Inflammatory macrophage treated with lipopolysaccharide for 1 hour (primary cell): ENCODE data around the gene COP1.
"Not testable (repeated sequence)": the region's sequence is repeated elsewhere in the genome, so short reads cannot be mapped to it uniquely, and the experiment has no call there.

Source experiments
- DNase-seq, 2 donors: peaks; one replicate each; pipeline ENCODE4 v3.0.0-alpha.2; 2020 to 2022

The COP1 gene

DNA sequence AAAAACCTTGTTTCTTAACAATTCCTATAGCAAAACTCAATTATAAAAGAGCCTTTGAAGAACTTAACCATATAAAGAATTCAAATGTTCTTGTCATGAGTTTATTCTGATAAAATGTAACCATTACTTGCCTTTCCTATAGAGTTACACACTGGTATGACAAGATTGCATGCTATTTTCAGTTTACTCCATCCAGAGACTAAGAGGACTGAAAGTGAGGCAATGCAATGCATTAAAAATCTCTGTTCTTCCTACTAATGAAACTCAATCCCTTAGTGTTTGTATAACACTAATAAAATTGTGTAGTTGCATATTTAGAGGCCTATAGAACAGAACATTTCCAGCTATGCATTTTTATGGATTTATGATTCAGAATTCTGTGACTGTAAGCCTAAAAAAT, 88.1 kb downstream of the COP1 start:
- no peak for DNase-seq

DNA sequence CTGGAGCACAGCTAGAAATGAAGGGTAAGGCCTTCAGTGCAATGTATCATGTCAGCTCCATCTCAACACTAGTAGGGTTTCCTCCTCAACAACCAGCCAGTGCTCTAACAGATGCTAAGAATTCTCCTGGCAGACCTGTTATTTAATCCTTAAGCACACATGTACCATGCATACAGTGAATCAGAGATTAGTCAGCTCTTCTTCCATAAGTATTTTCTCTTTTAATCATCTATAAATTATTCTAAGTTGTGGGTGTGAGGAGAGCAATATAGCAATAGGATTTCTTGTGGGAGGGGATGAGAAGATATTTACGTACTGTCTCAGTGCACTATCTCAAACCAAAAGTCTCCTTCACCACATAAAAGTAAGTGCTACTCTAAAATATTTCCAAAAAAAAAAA, 95.3 kb downstream of the COP1 start:
- no peak for DNase-seq

DNA sequence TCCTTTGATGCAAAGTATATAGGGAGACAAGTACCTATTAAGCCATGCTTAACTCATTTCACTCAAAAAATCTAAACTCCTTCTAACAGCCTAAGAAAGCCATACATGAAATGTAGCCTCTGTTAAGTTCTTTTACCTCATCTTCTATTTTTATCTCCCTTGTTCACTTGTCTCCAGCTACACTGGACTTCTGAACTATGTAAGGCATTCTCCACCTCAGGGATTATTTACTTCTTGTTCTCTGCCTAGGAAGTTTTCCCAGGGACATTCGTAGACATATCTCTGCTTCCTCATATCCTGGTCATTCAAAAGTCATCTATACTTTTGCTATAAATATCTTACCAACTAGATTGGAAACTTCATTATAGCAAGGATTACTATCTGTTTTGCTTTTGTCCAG, 96.9 kb downstream of the COP1 start:
- no peak for DNase-seq

DNA sequence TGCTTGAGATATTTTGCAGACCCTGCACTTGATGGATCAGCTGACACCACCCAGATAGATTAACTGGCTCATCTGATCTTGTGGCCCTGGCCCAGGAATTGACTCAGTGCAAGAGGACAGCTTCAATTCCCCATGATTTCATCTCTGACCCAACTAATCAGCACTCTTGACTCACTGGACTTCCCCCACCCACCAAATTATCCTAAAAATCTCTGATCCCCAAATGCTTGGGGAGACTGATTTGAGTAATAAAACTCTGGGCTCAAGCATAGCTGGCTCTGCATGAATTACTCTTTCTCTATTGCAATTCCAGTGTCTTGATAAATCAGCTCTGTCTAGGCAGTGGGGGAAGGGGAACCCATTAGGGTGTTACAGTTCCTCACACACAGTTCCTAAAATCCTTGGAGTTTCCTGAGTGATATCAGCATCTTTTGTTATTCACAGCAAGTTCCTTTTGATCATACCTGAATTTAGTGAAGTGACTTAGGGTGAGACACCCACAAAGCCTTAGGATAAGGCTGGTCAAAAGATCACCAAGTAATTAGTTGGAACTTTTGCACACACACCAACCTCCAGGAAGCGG, 104.2 kb downstream of the COP1 start:
- peak; percentile 82 to 94 for DNase-seq

DNA sequence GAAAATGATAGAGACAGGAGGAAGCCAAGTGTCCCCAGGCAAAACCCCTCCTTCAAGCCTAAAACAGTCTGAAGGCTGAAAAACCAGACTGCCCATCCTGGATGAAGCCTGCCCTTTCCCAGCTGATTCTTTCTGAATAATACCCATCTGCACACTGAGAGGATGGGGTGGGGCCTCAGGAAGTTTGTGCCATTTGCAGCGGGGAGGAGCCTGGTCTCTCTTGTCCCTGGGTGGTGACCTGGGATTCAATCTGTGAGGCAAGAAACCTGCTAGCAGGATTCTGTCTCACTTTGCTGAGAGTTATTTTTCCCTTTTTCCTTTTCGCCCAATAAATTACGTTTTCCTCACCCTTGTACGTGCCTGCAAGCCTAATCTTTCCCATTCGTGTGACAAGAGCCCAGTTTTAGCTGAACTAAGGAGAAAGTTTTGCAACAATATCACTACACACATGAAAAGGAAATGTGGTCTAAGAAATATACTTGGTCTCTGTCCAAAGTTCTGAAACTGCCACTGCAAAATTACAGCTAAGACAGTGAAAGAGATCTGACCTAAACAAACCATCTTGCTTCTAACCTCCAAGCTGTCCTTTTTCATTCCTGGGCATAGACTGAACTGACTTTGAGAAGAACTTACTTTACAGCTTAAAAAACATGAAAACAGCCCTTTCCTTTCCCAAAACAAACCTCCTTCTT, 105.0 kb downstream of the COP1 start:
- DNase-seq = peak in 1 of 2 donors; percentile 24

DNA sequence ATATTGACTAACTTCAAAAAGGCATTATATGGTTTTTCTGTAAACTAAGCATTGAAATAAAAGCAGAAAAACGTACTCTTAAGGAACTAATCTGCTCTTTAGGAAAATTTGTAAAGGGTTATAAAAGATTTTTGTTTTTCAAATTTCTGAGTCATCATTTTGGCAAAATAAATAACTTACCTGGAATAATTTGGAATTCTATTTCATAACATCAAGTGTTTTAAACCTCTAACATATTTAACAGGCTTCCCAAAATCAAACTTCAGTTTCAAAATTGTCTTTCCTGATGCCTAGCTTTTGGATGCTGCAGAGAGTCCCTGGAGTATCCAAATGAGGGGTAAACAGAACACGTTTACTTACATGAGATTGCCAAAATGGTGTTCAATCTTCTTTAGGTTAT, 108.5 kb downstream of the COP1 start:
- DNase-seq = no peak

DNA sequence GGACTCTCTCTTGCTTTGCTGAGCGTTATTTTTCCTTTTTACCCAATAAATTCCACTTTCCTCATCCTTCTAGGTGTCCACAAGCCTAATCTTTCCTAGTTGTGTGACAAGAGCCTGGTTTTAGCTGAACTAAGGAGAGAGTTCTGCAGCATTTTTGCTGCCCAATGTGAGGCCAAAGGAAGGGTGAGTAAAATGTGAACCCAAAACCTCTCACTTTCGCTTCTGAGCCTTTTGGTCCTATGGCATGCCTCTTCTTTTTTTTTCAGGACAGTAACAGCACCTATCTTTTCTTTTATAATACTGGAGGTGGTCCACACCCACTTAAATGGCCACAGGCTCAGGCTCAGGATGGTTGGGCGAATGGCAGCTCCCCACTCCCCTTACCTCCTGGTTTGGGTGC, 111.1 kb downstream of the COP1 start:
- DNase-seq = no peak

DNA sequence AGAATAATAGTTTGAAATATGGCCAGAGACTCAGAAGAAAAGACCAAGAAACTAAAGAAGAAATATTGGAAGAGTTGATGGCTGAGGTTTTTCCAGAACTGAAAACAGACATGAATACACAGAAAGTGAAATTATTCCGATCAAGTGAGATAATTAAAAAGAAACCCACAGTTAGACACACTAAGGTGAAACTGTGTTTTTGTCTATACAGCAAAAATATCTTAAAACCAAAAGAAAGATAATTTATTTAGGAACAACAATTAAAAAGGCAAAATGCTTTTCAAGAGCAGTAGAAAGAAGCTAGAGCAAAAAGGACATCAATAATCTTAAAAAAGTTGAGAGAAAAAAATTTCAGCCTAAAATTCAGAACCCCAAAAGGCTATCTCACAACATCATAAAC, 116.3 kb downstream of the COP1 start:
- no peak for DNase-seq

DNA sequence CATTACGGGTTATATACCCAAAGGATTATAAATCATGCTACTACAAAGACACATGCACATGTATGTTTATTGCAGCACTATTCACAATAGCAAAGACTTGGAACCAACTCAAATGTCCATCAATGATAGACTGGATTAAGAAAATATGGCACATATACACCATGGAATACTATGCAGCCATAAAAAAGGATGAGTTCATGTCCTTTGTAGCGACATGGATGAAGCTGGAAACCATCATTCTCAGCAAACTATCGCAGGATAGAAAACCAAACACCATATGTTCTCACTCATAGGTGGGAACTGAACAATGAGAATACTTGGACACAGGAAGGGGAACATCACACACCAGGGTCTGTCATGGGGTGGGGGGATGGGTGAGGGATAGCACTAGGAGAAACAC, 119.3 kb downstream of the COP1 start:
- DNase-seq = not testable (repeated sequence)

DNA sequence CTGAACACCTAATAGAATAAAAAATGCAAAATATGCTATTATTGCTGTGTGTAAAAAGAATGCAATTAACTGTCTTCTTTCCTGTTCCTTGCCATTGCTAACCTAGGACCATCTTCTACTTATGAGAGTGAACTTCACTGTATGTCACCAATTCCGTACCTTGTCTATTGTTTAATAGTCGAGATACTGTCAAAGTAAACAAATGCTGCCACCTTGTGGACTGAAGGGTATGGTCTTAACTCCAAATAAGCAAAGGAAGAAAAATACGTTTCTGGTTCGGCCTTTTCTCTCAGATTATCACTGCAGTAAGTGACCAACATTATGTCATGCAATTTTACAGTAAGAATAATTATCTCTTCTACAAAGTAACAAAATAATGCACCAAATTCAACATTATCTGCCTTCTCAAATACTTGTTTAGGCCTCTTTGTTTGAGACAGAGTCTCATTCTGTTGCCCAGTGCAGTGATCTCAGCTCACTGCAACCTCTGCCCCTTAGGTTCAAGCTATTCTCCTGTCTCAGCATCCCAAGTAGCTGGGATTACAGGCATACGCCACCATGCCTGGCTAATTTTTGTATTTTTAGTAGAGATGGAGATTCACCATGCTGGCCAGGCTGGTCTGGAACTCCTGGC, 133.4 kb downstream of the COP1 start:
- peak; percentile 29 to 66 for DNase-seq

DNA sequence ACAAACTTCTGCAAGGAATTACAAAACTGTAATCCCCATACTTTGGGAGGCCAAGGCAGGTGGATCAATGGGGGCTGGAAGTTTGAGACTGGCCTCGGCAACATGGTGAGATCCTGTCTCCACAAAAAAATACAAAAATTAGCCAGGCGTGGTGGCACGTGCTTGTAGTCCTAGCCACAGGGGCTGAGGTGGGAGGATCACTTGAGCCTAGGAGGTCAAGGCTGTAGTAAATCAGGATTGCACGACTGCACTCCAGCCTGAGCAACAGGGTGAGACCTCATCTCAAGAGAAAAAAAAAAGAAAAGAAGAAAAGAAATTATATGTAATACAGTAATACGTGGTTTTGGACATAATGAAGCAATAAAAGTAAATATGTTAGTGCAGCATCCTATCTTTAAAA, 138.2 kb downstream of the COP1 start:
- no peak for DNase-seq

DNA sequence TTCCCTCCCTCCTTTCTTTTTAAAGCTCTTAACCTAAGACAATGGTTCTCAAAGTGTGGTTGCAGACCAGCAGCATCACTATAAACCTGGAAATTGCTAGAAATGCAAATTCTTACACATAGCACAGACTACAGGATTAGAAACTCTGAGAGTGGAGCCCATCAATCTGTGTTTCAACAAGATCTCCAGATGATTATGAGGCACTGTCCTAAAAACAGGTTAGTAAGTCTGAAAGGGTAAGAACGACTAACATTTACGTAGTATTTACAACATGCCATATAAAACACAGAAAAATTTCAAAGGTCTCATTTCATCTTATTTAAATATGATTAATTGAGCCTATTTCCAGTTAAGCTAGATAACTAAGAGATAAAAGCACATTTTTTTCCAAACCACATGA, 138.8 kb downstream of the COP1 start:
- DNase-seq = no peak

DNA sequence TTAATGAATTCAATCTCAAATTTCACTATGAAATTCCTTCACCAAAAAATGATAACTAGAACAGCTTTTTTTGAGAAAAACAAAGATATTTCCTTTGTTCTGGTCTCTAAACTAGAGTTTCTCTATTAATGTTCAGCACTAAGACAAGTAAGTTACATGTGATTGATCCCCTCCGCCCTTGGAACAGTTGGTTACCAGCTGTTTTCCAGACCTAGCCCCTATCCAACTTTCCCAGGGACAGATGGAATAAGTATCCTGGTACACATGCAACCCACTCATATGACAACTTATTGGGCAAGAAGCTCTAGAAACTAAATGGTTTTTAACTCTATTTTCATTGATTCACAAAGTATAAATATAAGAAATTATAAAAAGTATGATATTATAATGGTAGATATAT, 140.4 kb downstream of the COP1 start:
- DNase-seq = no peak

DNA sequence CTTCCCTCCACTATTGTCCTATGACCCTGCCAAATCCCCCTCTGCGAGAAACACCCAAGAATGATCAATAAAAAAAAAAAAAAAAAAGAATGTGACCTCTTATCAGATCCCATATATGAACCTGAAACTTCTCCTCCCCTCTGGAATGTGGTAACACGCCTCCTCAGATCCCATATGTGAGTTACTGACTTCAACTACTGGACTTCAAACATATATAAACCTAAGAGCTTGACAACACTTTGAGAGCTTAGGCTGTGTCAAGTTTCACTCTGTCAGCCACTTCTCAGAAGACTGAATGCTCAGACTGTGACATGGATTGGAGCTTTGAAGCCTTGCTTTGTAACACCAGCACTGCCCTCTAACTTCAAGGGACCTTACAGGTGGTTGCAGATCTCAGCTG, 148.4 kb downstream of the COP1 start:
- no peak for DNase-seq

DNA sequence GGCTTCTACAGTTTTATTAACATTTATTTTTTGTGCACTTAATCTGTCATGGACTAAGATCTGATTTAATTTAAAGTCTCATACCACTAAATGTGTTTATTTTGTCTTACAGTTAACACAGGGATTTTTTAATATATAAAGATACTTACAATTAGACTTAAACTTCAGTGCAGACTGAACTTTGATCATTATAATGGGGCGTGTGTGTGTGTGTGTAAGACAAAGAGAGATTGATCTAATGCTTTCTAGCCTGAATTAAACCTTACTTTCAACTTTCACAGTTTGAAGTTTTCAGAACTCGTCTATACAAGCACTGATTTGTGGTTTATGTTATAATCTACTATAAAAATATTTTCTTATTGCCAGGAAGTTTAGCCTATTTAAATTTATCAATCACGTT, 150.8 kb downstream of the COP1 start:
- DNase-seq = no peak

DNA sequence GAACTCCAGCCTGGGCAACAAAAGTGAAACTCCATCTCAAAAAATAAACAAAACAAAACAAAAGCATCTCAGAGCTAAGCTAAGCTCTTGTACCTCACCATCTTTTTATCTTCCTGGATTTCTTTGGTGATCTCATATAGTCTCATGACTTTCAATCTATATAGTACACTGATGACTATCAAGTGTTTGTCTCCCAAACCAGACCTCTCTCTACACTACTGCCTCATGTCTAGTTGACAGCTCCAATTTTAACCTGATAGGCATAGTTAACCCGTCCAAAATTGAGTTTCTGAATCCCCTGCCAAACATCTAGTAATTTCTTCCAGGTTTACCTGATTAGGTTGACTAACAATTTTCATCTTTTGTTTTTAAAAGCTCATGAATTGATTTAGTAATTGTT, 151.7 kb downstream of the COP1 start:
- no peak for DNase-seq

DNA sequence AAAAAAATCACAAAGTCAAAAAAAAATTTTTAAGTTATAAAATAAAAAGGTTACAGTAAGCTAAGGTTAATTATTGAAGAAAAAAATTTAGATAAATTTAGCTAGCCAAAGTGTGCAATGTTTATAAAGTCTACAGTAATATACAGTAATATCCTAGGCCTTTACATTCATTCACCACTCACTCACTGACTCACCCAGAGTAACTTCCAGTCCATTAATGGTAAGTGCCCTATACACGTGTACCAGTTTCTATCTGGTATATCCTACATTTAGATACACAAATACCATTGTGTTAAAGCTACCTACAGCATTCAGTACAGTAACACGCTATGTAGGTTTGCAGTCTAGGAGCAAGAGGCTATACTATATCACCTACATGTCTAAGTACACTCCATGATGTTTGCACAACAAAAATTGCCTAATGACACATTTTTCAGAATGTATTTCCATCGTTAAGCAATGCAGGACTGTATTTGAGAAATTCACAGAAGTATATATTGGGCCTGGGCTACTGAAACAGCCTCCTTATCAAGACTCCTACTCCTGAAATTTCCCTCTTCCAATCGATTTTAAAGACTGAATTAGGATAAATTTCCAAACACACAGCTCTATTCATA, 155.1 kb downstream of the COP1 start:
- DNase-seq = peak; percentile 80

DNA sequence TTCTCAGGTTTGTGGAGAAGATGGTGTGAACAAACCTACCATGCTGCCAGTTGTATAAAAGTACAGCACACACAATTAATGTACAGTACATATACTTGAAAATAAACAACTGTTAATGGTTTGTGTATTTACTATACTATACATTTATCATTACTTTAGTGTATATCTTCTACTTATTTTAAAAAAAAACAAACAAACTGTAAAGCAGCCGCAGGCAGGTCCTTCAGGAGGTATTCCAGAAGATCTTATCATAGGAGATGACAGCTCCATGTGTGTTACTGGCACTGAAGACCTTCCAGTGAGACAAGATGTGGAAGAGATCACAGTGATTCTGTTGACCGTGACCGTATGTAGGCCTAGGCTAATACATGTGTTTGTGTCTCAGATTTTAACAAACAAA, 155.7 kb downstream of the COP1 start:
- no peak for DNase-seq

DNA sequence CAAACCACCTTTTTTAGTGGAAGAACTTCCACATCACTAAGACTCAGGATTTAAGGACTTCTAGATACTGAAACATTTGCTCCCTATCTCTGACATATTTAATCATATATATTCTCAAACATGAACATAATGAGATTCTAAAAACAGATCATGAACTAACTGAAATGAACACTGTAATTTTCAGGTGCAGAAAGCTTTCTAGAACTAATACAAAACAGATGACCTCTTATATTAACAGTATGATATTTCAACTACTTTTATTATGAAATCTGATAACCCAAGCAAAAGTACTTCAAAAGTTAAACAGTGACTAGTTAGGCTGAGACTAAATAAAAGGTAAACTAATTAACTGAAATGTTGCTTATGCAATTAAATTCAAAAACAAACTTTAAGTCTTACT, 157.5 kb downstream of the COP1 start:
- DNase-seq = no peak

DNA sequence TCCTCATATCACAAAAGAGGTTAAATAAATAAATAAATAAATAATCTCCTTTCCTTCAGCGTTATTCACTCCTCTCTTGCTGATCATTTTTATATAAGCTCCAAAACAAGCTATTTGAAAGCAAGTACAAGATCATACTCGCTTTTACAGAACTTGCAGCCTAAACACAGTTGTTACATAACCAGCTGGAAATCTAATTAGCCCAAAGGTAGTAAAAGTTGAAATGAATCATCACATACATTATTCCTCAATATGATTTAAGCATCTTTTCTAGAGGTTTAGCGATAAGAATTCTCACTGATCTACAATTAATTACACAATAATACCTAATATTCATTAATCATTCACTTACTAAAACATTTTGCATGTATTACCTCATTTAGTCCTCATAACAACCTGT, 160.2 kb downstream of the COP1 start:
- DNase-seq = no peak

DNA sequence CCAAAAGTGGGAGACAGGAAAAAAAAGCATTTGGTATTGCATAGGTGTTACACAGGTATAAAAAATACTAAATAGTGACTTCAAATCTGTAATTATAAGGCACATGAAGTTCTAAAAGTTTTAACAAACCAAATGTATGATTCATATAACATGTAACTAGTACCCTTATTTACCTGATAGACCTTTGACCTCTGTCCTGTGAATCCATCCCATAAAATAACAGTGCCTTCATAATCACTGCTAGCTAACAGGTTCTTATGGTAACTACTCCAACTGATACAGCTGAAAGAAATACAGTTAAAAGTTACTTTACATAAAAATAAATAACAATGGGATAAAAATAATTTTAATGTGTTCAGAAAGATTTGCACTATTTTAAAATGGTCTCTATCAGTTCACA, 163.5 kb downstream of the COP1 start:
- no peak for DNase-seq

DNA sequence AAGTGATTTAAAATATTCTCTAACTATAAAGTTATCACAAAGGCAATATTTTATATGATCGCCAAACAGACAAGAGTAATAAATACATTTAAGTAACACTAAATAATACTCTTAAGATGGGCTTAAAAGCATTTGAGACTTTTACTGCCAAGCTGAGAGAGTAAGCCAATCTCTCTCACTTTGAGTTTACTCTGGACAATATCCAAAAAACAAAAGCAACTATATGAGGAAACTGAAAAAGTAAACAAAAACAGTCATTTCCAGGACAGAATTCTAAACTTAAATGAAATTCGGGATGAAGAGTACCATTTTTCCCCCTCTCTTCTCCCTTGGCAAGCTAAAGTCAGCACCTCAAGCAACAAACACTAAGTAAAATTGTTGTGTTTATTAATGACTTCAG, 173.2 kb downstream of the COP1 start:
- DNase-seq = no peak

DNA sequence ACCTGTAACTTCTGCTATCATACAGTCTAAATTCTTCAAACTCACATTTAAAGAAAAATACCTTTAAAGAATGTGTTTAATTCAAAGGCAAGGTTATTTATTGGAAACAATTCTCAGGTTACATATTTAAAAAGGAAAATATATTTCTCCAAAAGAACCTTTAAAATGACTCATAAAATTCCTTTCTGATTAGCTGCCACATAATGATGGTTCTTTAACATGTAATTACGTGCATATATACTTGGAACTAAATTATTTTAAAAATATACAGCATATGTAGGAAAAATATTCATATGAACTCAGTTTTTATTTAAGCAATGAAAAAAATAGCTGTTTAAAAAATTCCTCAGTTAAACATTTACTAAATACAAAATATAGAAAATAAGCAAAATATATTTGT, 173.6 kb downstream of the COP1 start:
- DNase-seq = no peak

DNA sequence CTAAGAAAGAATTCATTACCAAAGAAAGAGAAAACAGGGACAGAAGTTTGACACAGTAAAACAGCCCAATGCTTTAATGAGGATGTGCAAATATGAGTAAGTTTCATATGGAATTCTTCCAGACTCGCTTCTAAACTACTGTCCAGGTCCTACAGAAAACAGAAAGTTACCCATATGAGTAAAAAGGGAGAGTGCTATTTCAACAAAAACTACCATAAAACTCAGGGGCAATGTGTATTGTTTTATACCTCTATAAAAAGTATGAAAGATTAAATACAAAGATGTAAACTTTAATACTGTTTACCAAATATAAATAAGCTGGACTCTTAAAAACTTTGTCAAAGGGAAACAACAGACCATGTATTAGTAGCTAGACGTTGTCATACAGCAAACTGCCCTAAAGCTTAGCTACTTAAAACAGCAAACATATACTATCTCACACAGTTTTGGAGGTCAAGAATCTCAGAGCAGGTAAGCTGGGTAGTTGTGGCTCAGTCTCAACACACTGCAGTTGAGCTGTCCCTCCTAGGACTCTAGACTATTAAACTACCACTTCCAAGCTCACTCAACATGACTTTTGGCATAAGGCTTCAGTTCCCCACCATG, 174.9 kb downstream of the COP1 start:
- DNase-seq = no peak
